Aorta (tissue), 5 donors: Measurements from ENCODE around the gene RNASE3. TPM values are rescaled to one million over a fixed set of nuclear protein-coding genes. Genes with fewer than 3 reads are reported as not detected.
A peak's percentile ranks its signal among the peaks of the same experiment; 100 is the strongest.
"Not testable (repeated sequence)": the region's sequence is repeated elsewhere in the genome, so short reads cannot be mapped to it uniquely, and the experiment has no call there.

Experiments
- ATAC-seq: fragments of 200-7000 bp; cut with Tn5 transposase; one replicate; pipeline ENCODE4 v1.9.1; 2022; ENCODE audit warnings: moderate library complexity; ENCODE audit not compliant: low FRiP score
- DNase-seq, 2 donors: peaks; one replicate each; pipeline ENCODE4 v3.0.0-alpha.2; 2020
- H3K27ac ChIP-seq, 2 donors: one replicate each; pipeline ENCODE4 v1.5.1; 2013; ENCODE audit warnings: low read length in 2 of 2, mild to moderate bottlenecking in 2 of 2, moderate library complexity in 2 of 2, control low read depth in 1 of 2, inconsistent platforms in 1 of 2, low read depth in 1 of 2
- H3K27me3 ChIP-seq, 2 donors: one replicate each; pipeline ENCODE4 v1.6.1; 2013; ENCODE audit warnings: control low read depth in 1 of 2, low read length in 1 of 2, mild to moderate bottlenecking in 1 of 2, moderate library complexity in 1 of 2; ENCODE audit not compliant: insufficient read depth in 2 of 2, control insufficient read depth in 1 of 2
- H3K36me3 ChIP-seq, 2 donors: one replicate each; pipeline ENCODE4 v1.6.1; 2013; ENCODE audit warnings: control low read depth in 1 of 2, low read length in 1 of 2, mild to moderate bottlenecking in 1 of 2; ENCODE audit not compliant: insufficient read depth in 2 of 2, control insufficient read depth in 1 of 2
- H3K4me1 ChIP-seq, 2 donors: one replicate each; pipeline ENCODE4 v1.6.1; 2013; ENCODE audit warnings: low read length in 2 of 2, control low read depth in 1 of 2, mild to moderate bottlenecking in 1 of 2, moderate library complexity in 1 of 2; ENCODE audit not compliant: insufficient read depth in 2 of 2, control insufficient read depth in 1 of 2
- H3K4me3 ChIP-seq, 2 donors: one replicate each; pipeline ENCODE4 v1.5.1; 2013; ENCODE audit warnings: low read length in 2 of 2, control low read depth in 1 of 2, mild to moderate bottlenecking in 1 of 2
- H3K9me3 ChIP-seq: one replicate; pipeline ENCODE4 v1.6.1; 2013; ENCODE audit warnings: mild to moderate bottlenecking, low read length; ENCODE audit not compliant: control insufficient read depth
- WGBS, 2 donors: extraction: QIAGEN DNeasy Blood & Tissue Kit; methylation state at CpG; one replicate each; pipeline ENCODE4 v1.1.7; 2013; 5-methylcytosine and 5-hydroxymethylcytosine counted together
- intact Hi-C, 2 donors: fragments of 100-400 bp; cut with DNase I; formaldehyde crosslinking; loops; one replicate each; pipeline versions ENCODE4 v1.14.2 to v1.15.0; 2022
- polyA plus RNA-seq, 2 donors: library from polyadenylated mRNA; stranded (reverse); fragments of 200-250 nt; gene quantifications; one replicate each; pipeline ENCODE4 v1.2.3, GENCODE V29; 2013
- total RNA-seq, 2 donors: library from RNA; stranded (reverse); fragmentation: NEBNext Ultra II Directional; extraction: Animal tissue kit (Norgen Biotek cat#: 25700); gene quantifications; one replicate each; pipeline ENCODE4 v1.2.1, GENCODE V29; 2021
- donor health status: healthy with polysubstance abuse.
- donor health status: Bipolar disorder and iron deficiency.
- donor health status: DM: no; HTN: no; CAD: no.
- donor health status: DM: no; HTN: no; CAD: no.
- donor health status: DM: yes; HTN: yes; CAD: no.

Gene RNASE3
- total and polyA plus RNA-seq, 4 donors = 0.57 TPM; not detected in 3

DNA sequence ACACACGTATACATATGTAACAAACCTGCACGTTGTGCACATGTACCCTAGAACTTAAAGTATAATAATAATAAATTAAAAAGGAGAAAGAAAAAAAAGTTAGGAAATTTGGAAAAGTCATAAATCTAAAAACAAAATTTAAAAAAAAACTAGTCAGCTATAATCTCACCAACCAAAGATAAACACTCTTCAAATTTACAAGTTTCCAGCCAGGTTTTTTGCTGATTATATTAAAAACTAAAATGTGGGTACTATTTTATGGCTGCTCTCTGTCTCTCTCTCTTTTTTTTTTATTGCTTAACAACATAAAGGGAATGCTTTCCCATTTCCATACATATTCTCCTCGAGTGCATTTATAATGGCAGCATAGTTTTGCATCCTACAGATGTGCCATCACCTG, 25.0 kb upstream of the RNASE3 start:
- no peak overlapping the region for H3K4me3 ChIP-seq
- no peaks in the 10 kb centered on the region for H3K4me1 ChIP-seq
- 80 to 92% methylated on average over 3 of the region's 3 CpGs for WGBS, 2 donors
- intact Hi-C loops = no loop called here
- ATAC-seq (no peak), DNase-seq (no peak)
- H3K27ac ChIP-seq = no peak overlapping the region
- no peaks in the 10 kb centered on the region for H3K9me3 ChIP-seq
- H3K36me3 ChIP-seq = no peaks in the 10 kb centered on the region
- H3K27me3 ChIP-seq = no peaks in the 10 kb centered on the region

DNA sequence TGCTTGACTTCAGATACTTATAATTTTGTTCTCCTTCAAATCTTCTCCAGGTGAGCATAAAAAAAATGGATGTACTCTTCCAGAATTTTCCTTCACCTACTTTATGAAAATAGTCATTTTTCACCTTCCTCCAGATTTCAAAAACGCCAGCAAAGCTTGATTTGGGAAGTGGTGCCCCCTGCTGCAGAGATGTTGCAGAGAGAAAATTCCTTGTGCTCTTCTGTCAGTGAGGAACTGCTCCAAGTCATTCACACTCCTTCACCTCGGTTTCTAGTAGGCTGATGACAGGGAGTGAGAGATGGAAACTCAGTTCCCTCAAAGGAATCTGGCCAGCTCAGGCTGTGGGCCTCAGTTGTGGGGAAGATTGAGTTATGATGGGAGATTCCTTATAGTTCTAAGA, 24.2 kb upstream of the RNASE3 start:
- ATAC-seq = no peak

GRCh38 chr14:20873370-20874177, 17.6 kb upstream of the RNASE3 start:
- peak; percentile 76 for ATAC-seq
- no peaks in the 10 kb centered on the region for H3K9me3 ChIP-seq
- no peaks in the 10 kb centered on the region for H3K4me1 ChIP-seq
- intact Hi-C loops = loop anchor here in 1 of 2 donors (5.0 kb wide), 1 partner anchor 176 kb away; no protein-coding TSS in a partner anchor
- H3K4me3 ChIP-seq = no peak overlapping the region
- DNase-seq = peak; percentile 92 to 93
- 16 to 18% methylated on average over 26 of the region's 26 CpGs for WGBS, 2 donors
- no peak overlapping the region for H3K27ac ChIP-seq
- no peaks in the 10 kb centered on the region for H3K36me3 ChIP-seq
- H3K27me3 ChIP-seq = no peaks in the 10 kb centered on the region

More for the DNA sequence above, 24.2 kb upstream of the RNASE3 start:
- Histone ChIP-seq H3K4me3 (no peak overlapping the region), H3K4me1 (no peaks in the 10 kb centered on the region), H3K9me3 (no peaks in the 10 kb centered on the region), H3K36me3 (no peaks in the 10 kb centered on the region), H3K27me3 (no peaks in the 10 kb centered on the region), H3K27ac (no peak overlapping the region)
- intact Hi-C loops = no loop called here
- WGBS, 2 donors = 0 to 1% methylated on average over 2 of the region's 2 CpGs
- DNase-seq = no peak

DNA sequence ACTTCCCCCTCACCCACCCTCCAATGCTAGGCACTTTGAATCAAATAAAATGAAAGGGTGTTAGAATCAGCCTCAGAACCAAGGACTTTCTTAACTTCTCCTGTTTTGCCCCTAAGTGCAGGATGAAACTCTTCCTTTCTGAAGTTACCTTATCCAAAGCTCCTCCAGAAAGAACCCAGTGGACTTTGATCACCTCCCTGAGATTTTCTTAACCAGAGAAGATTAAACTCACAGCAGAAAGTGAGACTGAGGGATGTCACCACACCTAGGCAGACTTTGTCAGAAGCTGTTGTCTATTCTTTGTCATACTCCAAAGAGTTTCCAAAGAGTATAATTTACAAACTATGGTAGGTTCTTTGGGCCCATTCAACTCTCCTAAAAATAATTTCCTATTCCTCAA, 14.2 kb upstream of the RNASE3 start:
- H3K27me3 ChIP-seq = no peaks in the 10 kb centered on the region
- no peaks in the 10 kb centered on the region for H3K9me3 ChIP-seq
- no peaks in the 10 kb centered on the region for H3K36me3 ChIP-seq
- no peak overlapping the region for H3K27ac ChIP-seq
- ATAC-seq (no peak), DNase-seq (no peak)
- no peaks in the 10 kb centered on the region for H3K4me1 ChIP-seq
- intact Hi-C loops = no loop called here
- H3K4me3 ChIP-seq = no peak overlapping the region

DNA sequence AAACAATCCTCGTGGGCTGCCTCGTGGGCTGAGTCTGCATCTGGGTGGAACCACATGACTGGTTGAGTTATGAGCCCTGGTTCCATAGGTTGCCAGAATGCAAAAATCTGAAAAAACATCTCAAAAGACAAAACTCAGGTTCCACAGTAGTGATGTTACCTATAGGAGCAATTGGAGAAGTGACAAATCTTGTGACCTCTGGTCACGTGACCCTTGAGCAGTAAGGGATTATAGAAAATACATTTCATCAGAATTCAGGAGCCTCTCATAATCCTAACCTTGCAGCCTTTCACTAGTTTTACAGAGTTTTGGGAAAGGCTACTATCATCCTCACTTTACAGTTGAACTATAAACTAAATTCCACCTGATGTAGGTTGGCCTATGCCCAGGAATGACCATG, 12.5 kb upstream of the RNASE3 start:
- WGBS, 2 donors = 68 to 71% methylated on average over 3 of the region's 3 CpGs
- Histone ChIP-seq H3K27me3 (no peaks in the 10 kb centered on the region), H3K27ac (no peak overlapping the region), H3K36me3 (no peaks in the 10 kb centered on the region), H3K4me3 (no peak overlapping the region), H3K4me1 (no peaks in the 10 kb centered on the region), H3K9me3 (no peaks in the 10 kb centered on the region)
- ATAC-seq = no peak
- DNase-seq = no peak
- intact Hi-C loops = no loop called here

DNA sequence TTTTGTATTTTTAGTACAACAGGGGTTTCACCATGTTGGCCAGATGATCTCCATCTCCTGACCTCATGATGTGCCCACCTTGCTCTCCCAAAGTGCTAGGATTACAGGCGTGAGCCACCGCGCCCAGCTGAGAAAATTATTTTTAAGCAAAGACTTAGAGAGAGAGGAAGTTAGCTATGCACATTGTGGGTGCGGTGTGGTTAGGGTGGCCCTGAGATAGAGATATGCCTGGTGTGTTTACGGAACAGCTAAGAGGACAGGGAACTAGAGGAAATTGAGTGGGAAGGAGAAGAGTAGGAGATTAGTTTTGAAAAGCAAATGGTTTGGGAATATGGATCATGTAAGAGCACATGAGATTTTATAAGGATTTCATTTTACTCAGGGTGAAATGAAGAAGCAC, 10.0 kb upstream of the RNASE3 start:
- 76 to 83% methylated on average over 5 of the region's 5 CpGs for WGBS, 2 donors
- intact Hi-C loops, DNase-seq, ATAC-seq, H3K4me3 ChIP-seq, H3K36me3 ChIP-seq, H3K9me3 ChIP-seq, H3K27me3 ChIP-seq, H3K4me1 ChIP-seq, H3K27ac ChIP-seq: not testable (repeated sequence)

DNA sequence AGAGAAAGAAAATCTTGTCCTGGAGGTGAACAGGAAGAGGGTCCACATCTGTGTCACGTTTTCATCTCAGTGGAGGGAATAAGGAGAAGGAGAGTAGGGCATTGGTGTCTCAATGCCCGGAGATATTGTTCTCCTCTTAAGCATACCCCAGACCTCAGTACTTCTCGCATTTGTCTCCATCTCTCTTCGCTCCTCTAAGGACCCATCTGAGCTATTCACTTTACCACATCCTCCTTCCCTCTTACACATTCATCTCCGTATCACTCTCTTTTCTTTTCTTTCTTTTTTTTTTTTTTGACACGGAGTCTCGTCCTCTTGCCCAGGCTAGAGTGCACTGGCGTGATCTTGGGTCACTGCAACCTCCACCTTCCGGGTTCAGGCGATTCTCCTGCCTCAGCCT, 8.4 kb upstream of the RNASE3 start:
- DNase-seq, H3K4me1 ChIP-seq, H3K27me3 ChIP-seq, intact Hi-C loops, H3K4me3 ChIP-seq, H3K36me3 ChIP-seq, H3K27ac ChIP-seq, ATAC-seq, H3K9me3 ChIP-seq: not testable (repeated sequence)
- no CpG with 5 or more reads among the region's 10 CpGs for WGBS, 2 donors

DNA sequence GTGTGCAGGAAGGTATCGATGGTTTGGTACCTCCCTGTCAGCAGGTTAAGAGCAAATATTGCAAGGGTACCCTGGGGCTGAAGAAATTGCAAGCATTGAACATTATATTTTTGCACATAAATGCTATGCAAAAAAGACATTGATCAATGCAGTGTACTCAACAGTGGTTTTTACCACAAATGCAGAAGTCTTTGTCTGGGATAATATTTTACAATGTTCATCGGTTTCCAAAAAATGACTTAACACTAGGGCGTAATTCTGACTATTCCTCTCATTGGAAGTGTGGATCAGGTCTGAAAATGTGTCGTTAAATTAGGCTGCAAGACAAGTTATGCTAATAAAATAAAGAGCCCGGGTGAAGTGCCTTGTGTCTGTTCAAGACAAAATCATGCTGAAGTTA, 2.8 kb upstream of the RNASE3 start:
- H3K27ac ChIP-seq, ATAC-seq, H3K4me3 ChIP-seq, H3K27me3 ChIP-seq, H3K9me3 ChIP-seq, intact Hi-C loops, DNase-seq, H3K4me1 ChIP-seq, H3K36me3 ChIP-seq: not testable (repeated sequence)
- WGBS, 2 donors = 84 to 86% methylated on average over 5 of the region's 5 CpGs

- 58 to 78% methylated on average over 1 of the region's 1 CpG for WGBS, 2 donors
- DNase-seq, intact Hi-C loops, H3K27ac ChIP-seq, H3K36me3 ChIP-seq, H3K9me3 ChIP-seq, ATAC-seq, H3K27me3 ChIP-seq, H3K4me1 ChIP-seq, H3K4me3 ChIP-seq: not testable (repeated sequence)
Observed at GRCh38 chr14:20895322-20895721, 4.1 kb downstream of the RNASE3 start.
